GM12875 (cell line): ENCODE data around the gene PDZK1.

ENCODE experiments used
- H3K4me3 ChIP-seq: one replicate; pipeline ENCODE4 v1.5.1; 2011; ENCODE audit warnings: low read depth, low read length, control low read depth
- TF ChIP-seq, protein P1 (sequence below): IDR thresholded peaks from 2 replicates; pipeline ENCODE4 v1.5.1; 2011; ENCODE audit warnings: low read depth, mild to moderate bottlenecking, control low read depth, inconsistent platforms, low read length, moderate library complexity, borderline replicate concordance; ENCODE audit not compliant: insufficient read depth

The PDZK1 gene

GRCh38 chr1:145707183-145707867 is at the start of gene PDZK1:
TSS of gene PDZK1 (minus strand) at chr1:145707368. CDS start at chr1:145688021, 19,347 bp downstream.
- TF ChIP-seq, protein P1, sequence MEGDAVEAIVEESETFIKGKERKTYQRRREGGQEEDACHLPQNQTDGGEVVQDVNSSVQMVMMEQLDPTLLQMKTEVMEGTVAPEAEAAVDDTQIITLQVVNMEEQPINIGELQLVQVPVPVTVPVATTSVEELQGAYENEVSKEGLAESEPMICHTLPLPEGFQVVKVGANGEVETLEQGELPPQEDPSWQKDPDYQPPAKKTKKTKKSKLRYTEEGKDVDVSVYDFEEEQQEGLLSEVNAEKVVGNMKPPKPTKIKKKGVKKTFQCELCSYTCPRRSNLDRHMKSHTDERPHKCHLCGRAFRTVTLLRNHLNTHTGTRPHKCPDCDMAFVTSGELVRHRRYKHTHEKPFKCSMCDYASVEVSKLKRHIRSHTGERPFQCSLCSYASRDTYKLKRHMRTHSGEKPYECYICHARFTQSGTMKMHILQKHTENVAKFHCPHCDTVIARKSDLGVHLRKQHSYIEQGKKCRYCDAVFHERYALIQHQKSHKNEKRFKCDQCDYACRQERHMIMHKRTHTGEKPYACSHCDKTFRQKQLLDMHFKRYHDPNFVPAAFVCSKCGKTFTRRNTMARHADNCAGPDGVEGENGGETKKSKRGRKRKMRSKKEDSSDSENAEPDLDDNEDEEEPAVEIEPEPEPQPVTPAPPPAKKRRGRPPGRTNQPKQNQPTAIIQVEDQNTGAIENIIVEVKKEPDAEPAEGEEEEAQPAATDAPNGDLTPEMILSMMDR: no peak
- H3K4me3 ChIP-seq: no peak within 1 kb of the TSS

- H3K4me3 ChIP-seq: no peak overlapping the region
- TF ChIP-seq, protein P1: no peak
These were observed 44.4 kb upstream of the PDZK1 start for GRCh38 chr1:145751491-145752037.

GRCh38 chr1:145750426-145750825 is 43.3 kb upstream of the PDZK1 start:
- no peak overlapping the region for H3K4me3 ChIP-seq
- TF ChIP-seq, protein P1: no peak

DNA sequence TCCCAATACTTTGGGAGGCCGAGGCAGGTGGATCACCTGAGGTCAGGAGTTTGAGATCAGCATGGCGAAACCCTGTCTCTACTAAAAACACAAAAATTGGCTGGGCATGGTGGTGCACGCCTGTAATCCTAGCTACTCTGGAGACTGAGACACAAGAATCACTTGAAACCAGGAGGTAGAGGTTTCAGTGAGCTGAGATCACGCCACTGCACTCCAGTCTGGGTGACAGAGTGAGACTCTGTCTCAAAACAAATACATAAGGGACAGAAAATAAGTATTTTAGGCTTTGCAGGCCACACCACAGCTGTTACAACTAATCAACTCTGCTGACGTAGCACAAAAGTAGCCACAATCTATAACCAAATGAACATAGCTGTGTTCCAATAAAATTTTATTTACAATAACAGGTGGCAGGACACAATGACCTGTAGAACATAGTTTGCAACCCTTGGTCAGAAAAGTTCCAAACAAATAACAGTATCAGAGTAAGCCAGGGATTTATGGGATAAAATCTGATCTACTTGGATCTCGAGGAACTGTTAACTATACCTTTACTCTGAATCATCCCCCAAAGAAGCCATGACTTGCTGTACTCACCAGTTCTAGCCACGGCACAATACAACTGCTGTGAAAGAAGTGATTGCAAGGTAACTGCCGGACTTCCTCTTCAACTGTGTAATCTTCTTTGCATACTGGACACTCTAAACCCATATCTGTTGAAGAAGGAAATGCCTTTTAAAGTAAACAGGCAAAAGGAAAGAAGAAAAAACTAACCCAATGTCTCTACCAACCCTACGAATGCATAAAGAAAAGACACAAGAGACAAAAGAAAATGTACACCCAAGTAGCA is 40.5 kb upstream of the PDZK1 start:
- H3K4me3 ChIP-seq: no peak overlapping the region
- TF ChIP-seq, protein P1: no peak

DNA sequence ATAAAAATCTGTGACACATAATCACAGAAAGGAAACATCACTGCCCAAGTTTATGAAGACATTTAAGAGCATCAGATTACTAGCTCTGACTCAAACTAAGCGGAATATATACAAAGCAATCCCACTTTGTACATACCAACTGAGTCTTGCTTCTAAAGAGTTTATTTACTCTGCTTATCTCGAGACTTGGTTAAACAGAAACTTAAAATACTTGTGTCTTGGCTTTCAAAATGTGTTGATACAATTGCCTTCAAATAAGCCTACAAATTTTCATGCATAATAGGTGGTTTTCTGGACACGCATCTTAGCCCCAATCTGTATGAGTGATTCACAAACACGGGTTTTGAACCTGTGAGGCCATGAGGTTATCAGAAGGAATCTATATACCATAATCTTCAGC is 33.1 kb upstream of the PDZK1 start:
- H3K4me3 ChIP-seq: no peak overlapping the region
- TF ChIP-seq, protein P1: no peak

GRCh38 chr1:145736191-145736590 is 29.0 kb upstream of the PDZK1 start:
- TF ChIP-seq, protein P1: no peak
- H3K4me3 ChIP-seq: no peak overlapping the region

DNA sequence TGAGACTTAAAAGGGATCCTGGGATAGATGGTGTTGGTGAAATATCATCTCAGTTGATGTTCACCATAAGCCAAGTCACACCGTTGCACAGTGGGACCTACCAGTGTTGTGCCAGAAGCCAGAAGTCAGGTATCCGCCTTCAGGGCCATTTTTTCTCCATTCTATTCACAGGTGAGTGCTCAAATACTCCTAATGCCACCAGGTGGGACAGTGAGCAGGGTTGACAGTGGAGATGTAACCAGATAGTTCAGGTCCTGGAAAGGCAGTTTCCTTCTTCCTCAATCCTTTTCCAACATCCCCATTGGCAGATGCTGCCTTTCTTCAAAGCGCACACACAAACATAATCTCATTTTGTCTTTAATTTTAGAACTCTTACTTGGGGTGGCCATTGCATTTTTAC is 23.7 kb upstream of the PDZK1 start:
- no peak overlapping the region for H3K4me3 ChIP-seq
- TF ChIP-seq, protein P1: no peak
